Activated CD4-positive, alpha-beta memory T cell treated with anti-CD3 and anti-CD28 coated beads, Interleukin-2, amount 10 ng/mL, durations not matched to agents 7 days and 5 days (primary cell): Measurements from ENCODE around the gene MBLAC1. TPM values are rescaled to one million over a fixed set of nuclear protein-coding genes. Genes with fewer than 3 reads are reported as not detected.

ENCODE experiments used
- CTCF ChIA-PET: fragments of 350-600 bp; sonication (Branson Sonifier 250); formaldehyde crosslinking; loops from one replicate; lab custom pipeline; 2021; ENCODE audit warnings: antibody characterized with exemption, inconsistent platforms; lab: Charles Lee
- POLR2A ChIA-PET: fragments of 350-600 bp; sonication (Branson Sonifier 250); formaldehyde crosslinking; loops from one replicate; lab custom pipeline; 2021; ENCODE audit warnings: antibody characterized with exemption; lab: Charles Lee
- DNase-seq: peaks from one replicate; pipeline ENCODE4 v3.0.0-alpha.2; 2020
- H3K27ac Mint-ChIP-seq: one replicate; pipeline ENCODE4 v1.8.0; 2021; ENCODE audit warnings: mild to moderate bottlenecking, mixed read lengths
- H3K27me3 Mint-ChIP-seq: one replicate; pipeline ENCODE4 v1.8.0; 2021; ENCODE audit warnings: mixed read lengths
- H3K36me3 Mint-ChIP-seq: one replicate; pipeline ENCODE4 v1.8.0; 2021; ENCODE audit warnings: low read depth, mixed read lengths
- H3K4me1 Mint-ChIP-seq: one replicate; pipeline ENCODE4 v1.8.0; 2021; ENCODE audit warnings: mixed read lengths
- H3K4me3 Mint-ChIP-seq: one replicate; pipeline ENCODE4 v1.8.0; 2021; ENCODE audit warnings: mild to moderate bottlenecking, mixed read lengths
- H3K9me3 Mint-ChIP-seq: one replicate; pipeline ENCODE4 v1.8.0; 2021; ENCODE audit warnings: mixed read lengths
- total RNA-seq, 2 experiments: library from RNA; stranded (reverse); gene quantifications; one replicate each; pipeline ENCODE4 v1.2.3, GENCODE V29; 2021

The MBLAC1 gene
- total RNA-seq, 2 experiments from 2014 or later = 3.4 to 4.1 TPM

DNA sequence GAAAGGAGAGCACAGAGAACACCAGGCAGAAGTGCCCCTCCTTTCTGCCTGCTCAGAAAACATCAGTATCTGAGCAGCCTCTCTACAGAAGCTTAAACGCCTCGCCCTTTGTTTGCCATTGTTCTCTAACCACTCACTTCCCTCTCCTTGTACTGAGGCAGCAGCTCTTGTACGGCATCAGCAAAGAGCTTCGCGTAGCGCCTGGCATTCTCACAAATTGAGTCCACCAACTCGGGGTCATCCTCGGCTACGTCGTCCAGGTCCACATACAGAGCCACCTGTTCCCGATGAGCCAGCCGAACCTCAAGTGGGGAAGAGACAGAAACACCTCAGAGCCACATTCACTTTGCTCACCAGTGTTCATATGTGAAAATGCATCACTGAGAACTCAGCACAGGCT is 27.3 kb upstream of the MBLAC1 start:
- H3K9me3 Mint-ChIP-seq = no peaks in the 10 kb centered on the region
- no peak for DNase-seq
- POLR2A ChIA-PET = interaction anchor here (0.5 to 4.2 kb wide), 4 partner anchors 13 to 78 kb away, joined by 3 to 169 read pairs (median 22); partner anchors contain the start of genes COPS6 and ZNF3
- H3K4me1 Mint-ChIP-seq = peaks cover 47% of the 10 kb centered on the region
- peak overlapping the region; percentile 84 for H3K4me3 Mint-ChIP-seq
- CTCF ChIA-PET = interaction anchor here (1.0 to 3.7 kb wide), 2 partner anchors 17 to 606 kb away, joined by 3 to 21 read pairs; no protein-coding TSS in a partner anchor
- H3K27ac Mint-ChIP-seq = peak overlapping the region; percentile 16
- no peaks in the 10 kb centered on the region for H3K27me3 Mint-ChIP-seq
- H3K36me3 Mint-ChIP-seq = peaks cover 60% of the 10 kb centered on the region

DNA sequence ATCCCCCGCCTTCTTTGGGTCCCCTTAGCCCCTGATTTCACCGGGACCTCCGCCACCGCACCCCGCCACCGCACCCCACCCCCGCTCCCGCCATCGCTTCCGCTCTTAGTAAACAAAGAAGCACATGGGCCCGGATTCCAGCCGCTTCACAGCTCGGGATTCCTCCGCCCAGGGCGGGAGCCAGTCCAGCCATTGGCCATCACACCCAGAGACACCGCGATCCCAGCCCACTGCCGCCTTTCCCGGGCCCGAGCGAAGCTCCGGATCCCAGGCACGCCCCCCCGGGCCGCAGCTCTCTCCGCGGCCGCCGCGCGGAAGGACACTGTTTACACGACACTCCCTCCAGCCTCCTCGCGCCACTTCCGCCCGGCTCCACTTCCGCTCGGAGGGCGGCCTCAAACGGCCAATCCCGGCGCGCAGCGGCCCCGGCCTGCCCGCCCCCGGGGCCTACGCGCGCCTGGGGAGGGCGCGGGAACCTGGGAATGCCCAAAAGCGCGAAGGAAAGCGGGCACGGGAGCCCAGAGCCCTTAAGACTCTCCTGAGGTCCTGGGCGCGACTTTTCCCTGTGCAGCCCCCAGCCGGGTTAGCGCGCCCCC is 26.2 kb upstream of the MBLAC1 start:
- Mint-ChIP-seq H3K27ac (peak overlapping the region; percentile 90), H3K4me1 (peaks cover 44% of the 10 kb centered on the region), H3K36me3 (peaks cover 53% of the 10 kb centered on the region), H3K9me3 (no peaks in the 10 kb centered on the region), H3K4me3 (peak overlapping the region; percentile 84), H3K27me3 (no peaks in the 10 kb centered on the region)
- POLR2A ChIA-PET = interaction anchor here (0.8 to 4.2 kb wide), 37 partner anchors 8 to 774 kb away, joined by 3 to 169 read pairs (median 4); partner anchors contain the start of genes AGFG2, BUD31, CNPY4 and COPS6
- peak; percentile 89 for DNase-seq
- CTCF ChIA-PET = interaction anchor here (1.2 to 3.7 kb wide), 5 partner anchors 13 to 328 kb away, joined by 4 to 21 read pairs (median 4); partner anchors contain the start of gene ZCWPW1

GRCh38 chr7:100101016-100101862 is 25.5 kb upstream of the MBLAC1 start, which contains the start of the genes AP4M1 and MCM7:
TSS of gene AP4M1 (plus strand) at chr7:100101643. CDS start at chr7:100101715, 72 bp downstream.
TSS of gene MCM7 (minus strand) at chr7:100101397. CDS start at chr7:100101294, 103 bp downstream.
- DNase-seq = peak; percentile 99
- peaks cover 42% of the 10 kb centered on the region for H3K4me1 Mint-ChIP-seq
- H3K9me3 Mint-ChIP-seq = no peaks in the 10 kb centered on the region
- no peaks in the 10 kb centered on the region for H3K27me3 Mint-ChIP-seq
- ChIA-PET CTCF (interaction anchor here (0.7 to 3.7 kb wide), 14 partner anchors 11 to 328 kb away, joined by 3 to 21 read pairs (median 4); partner anchors contain the start of genes LAMTOR4, ZCWPW1 and ZKSCAN1), POLR2A (interaction anchor here (0.8 to 4.2 kb wide), 46 partner anchors 9 to 774 kb away, joined by 3 to 169 read pairs (median 4); partner anchors contain the start of genes AGFG2, BUD31, CNPY4 and COPS6)
- H3K36me3 Mint-ChIP-seq = peaks cover 50% of the 10 kb centered on the region
- peak within 1 kb of the TSS; percentile 90 for H3K27ac Mint-ChIP-seq
- peak within 1 kb of the TSS; percentile 84 for H3K4me3 Mint-ChIP-seq

- peaks cover 32% of the 10 kb centered on the region for H3K4me1 Mint-ChIP-seq
- H3K27me3 Mint-ChIP-seq = no peaks in the 10 kb centered on the region
- H3K4me3 Mint-ChIP-seq = peak overlapping the region; percentile 84
- H3K27ac Mint-ChIP-seq = peak overlapping the region; percentile 32
- H3K36me3 Mint-ChIP-seq = peaks cover 52% of the 10 kb centered on the region
- POLR2A ChIA-PET = interaction anchor here (1.1 to 4.2 kb wide), 8 partner anchors 10 to 483 kb away, joined by 3 to 169 read pairs (median 20); partner anchors contain the start of genes CNPY4, COPS6, FBXO24 and LAMTOR4
- DNase-seq = no peak
- CTCF ChIA-PET = interaction anchor here (0.6 to 2.6 kb wide), 6 partner anchors 17 to 1211 kb away, joined by 3 to 15 read pairs (median 3); partner anchors contain the start of gene LAMTOR4
- H3K9me3 Mint-ChIP-seq = no peaks in the 10 kb centered on the region
These were observed 23.6 kb upstream of the MBLAC1 start for GRCh38 chr7:100102950-100103840.

DNA sequence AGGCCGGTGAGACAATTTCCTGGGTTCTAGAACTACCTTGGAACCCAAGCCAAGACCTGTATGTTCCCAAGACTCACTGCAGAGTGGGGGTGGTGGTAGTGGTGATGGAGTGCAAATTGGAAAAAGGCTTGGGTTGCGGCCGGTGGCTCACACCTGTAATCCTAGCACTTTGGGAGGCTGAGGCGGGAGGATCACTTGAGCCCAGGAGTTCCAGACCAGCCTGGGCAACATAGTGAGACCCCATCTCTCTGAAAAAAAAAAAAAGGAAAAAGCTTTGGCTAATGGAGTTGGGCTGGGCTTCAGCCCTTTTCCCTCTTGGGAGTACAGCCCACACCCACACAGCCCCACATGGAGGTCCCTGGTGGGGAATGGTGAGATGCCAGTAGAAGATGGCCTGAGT is 21.2 kb upstream of the MBLAC1 start:
- no peak overlapping the region for H3K4me3 Mint-ChIP-seq
- no peaks in the 10 kb centered on the region for H3K27me3 Mint-ChIP-seq
- CTCF ChIA-PET = no interaction called here
- DNase-seq = no peak
- H3K27ac Mint-ChIP-seq = no peak overlapping the region
- peaks cover 15% of the 10 kb centered on the region for H3K4me1 Mint-ChIP-seq
- POLR2A ChIA-PET = interaction anchor here (3.0 kb wide), 1 partner anchor 21 kb away, joined by 13 read pairs; the partner anchor contains the start of gene MBLAC1
- no peaks in the 10 kb centered on the region for H3K9me3 Mint-ChIP-seq
- peaks cover 45% of the 10 kb centered on the region for H3K36me3 Mint-ChIP-seq

DNA sequence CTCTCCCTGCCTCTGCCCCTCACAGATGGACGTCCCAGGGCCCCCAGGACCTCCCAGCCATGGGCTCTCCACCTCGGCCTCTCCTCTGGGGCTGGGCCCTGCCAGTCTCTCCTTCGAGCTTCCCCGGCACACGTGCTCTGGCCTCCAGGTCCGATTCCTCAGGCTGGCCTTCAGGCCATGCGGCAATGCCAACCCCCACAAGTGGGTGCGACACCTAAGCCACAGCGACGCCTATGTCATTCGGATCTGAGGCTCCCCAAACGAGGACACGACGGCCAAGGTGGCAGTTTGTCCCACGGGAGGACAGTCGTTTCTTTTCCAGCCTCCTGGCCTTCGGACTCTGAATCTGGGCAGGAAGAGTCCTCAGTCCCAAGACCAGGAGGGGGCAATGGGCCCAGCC is 20.1 kb upstream of the MBLAC1 start:
- Mint-ChIP-seq H3K27me3 (no peaks in the 10 kb centered on the region), H3K4me3 (no peak overlapping the region), H3K36me3 (peaks cover 51% of the 10 kb centered on the region), H3K4me1 (peaks cover 12% of the 10 kb centered on the region), H3K27ac (no peak overlapping the region), H3K9me3 (no peaks in the 10 kb centered on the region)
- CTCF ChIA-PET = no interaction called here
- DNase-seq = no peak
- POLR2A ChIA-PET = interaction anchor here (3.0 kb wide), 1 partner anchor 19 kb away, joined by 13 read pairs; the partner anchor contains the start of gene MBLAC1

- Mint-ChIP-seq H3K4me1 (peaks cover 12% of the 10 kb centered on the region), H3K36me3 (peaks cover 54% of the 10 kb centered on the region), H3K27ac (no peak overlapping the region), H3K27me3 (no peaks in the 10 kb centered on the region), H3K9me3 (no peaks in the 10 kb centered on the region), H3K4me3 (no peak overlapping the region)
- no peak for DNase-seq
- CTCF ChIA-PET = no interaction called here
- POLR2A ChIA-PET = no interaction called here
These were observed 19.5 kb upstream of the MBLAC1 start for GRCh38 chr7:100107125-100107737.

DNA sequence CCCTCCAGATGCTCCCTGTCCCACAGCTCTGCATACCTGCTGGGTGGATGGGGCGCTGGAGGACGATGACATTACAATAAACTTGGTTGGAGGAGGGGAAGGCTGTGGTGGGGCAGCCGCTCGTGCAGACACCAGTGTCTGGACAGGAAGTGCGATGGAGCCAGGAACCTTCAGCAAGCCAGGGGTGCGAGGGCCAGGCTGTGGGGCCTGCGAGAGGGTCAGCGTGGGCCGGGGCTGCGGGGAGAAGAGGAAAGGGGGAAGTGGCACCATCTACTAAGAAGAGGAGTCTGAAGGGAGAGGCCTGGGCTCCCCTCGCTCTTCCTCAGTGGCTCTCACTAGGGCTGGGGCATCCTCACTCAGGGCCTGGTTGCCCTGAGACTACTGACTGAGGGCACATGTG is 18.9 kb upstream of the MBLAC1 start:
- H3K4me3 Mint-ChIP-seq = no peak overlapping the region
- POLR2A ChIA-PET = no interaction called here
- no peaks in the 10 kb centered on the region for H3K9me3 Mint-ChIP-seq
- peaks cover 6% of the 10 kb centered on the region for H3K4me1 Mint-ChIP-seq
- peaks cover 58% of the 10 kb centered on the region for H3K36me3 Mint-ChIP-seq
- no peaks in the 10 kb centered on the region for H3K27me3 Mint-ChIP-seq
- H3K27ac Mint-ChIP-seq = no peak overlapping the region
- CTCF ChIA-PET = no interaction called here
- no peak for DNase-seq

- Mint-ChIP-seq H3K27me3 (no peaks in the 10 kb centered on the region), H3K27ac (no peak overlapping the region), H3K4me1 (no peaks in the 10 kb centered on the region), H3K36me3 (peaks cover 56% of the 10 kb centered on the region), H3K4me3 (no peak overlapping the region), H3K9me3 (no peaks in the 10 kb centered on the region)
- ChIA-PET POLR2A (no interaction called here), CTCF (no interaction called here)
- DNase-seq = no peak
These were observed 17.1 kb upstream of the MBLAC1 start for GRCh38 chr7:100109521-100110163.

GRCh38 chr7:100111156-100111555 is 15.6 kb upstream of the MBLAC1 start:
- POLR2A ChIA-PET = interaction anchor here (1.4 to 5.3 kb wide), 2 partner anchors 9 to 10 kb away, joined by 3 to 32 read pairs; partner anchors contain the start of genes AP4M1 and MCM7
- H3K36me3 Mint-ChIP-seq = peaks cover 52% of the 10 kb centered on the region
- no peak for DNase-seq

GRCh38 chr7:100111914-100112313 is 14.9 kb upstream of the MBLAC1 start:
- H3K4me3 Mint-ChIP-seq = no peak overlapping the region
- no peaks in the 10 kb centered on the region for H3K27me3 Mint-ChIP-seq
- ChIA-PET CTCF (interaction anchor here (2.6 kb wide), 1 partner anchor 21 kb away, joined by 7 read pairs; no protein-coding TSS in a partner anchor), POLR2A (interaction anchor here (0.7 to 5.3 kb wide), 3 partner anchors 8 to 17 kb away, joined by 3 to 32 read pairs (median 3); partner anchors contain the start of genes AP4M1 and MCM7)
- no peaks in the 10 kb centered on the region for H3K9me3 Mint-ChIP-seq
- DNase-seq = no peak
- H3K36me3 Mint-ChIP-seq = peaks cover 52% of the 10 kb centered on the region
- no peak overlapping the region for H3K27ac Mint-ChIP-seq
- H3K4me1 Mint-ChIP-seq = peaks cover 2% of the 10 kb centered on the region

More at GRCh38 chr7:100111156-100111555, 15.6 kb upstream of the MBLAC1 start:
- Mint-ChIP-seq H3K9me3 (no peaks in the 10 kb centered on the region), H3K4me1 (no peaks in the 10 kb centered on the region), H3K4me3 (no peak overlapping the region), H3K27me3 (no peaks in the 10 kb centered on the region), H3K27ac (no peak overlapping the region)
- CTCF ChIA-PET = interaction anchor here (0.5 to 2.6 kb wide), 2 partner anchors 15 to 22 kb away, joined by 3 to 7 read pairs; no protein-coding TSS in a partner anchor
